NCI-H446 (cell line): ENCODE results near the gene FBXO8.

Experiments used
- DNase-seq, 2 experiments: peaks; one replicate each; lab custom pipeline; 2025; lab: John Stamatoyannopoulos, UW

The FBXO8 gene

GRCh38 chr4:174244441-174244840 lies 39.0 kb downstream of the FBXO8 start:
- no peak for DNase-seq

- DNase-seq = no peak
Measured at GRCh38 chr4:174241162-174241561, 42.3 kb downstream of the FBXO8 start.

- DNase-seq = no peak
Measured at GRCh38 chr4:174236359-174236758, 47.1 kb downstream of the FBXO8 start.

GRCh38 chr4:174230680-174231079 lies 52.8 kb downstream of the FBXO8 start:
- DNase-seq = no peak

- no peak for DNase-seq
Measured at GRCh38 chr4:174230148-174230547, 53.3 kb downstream of the FBXO8 start.

- no peak for DNase-seq
Measured at GRCh38 chr4:174228988-174229387, 54.5 kb downstream of the FBXO8 start.

GRCh38 chr4:174225349-174226049 lies 58.0 kb downstream of the FBXO8 start:
- no peak for DNase-seq

- DNase-seq = no peak
Measured at GRCh38 chr4:174224550-174224949, 58.9 kb downstream of the FBXO8 start.

GRCh38 chr4:174222266-174222872 lies 61.1 kb downstream of the FBXO8 start:
- DNase-seq = peak in 1 of 2 experiments; percentile 15

- DNase-seq = no peak
Measured at GRCh38 chr4:174218127-174218790, 65.2 kb downstream of the FBXO8 start.

GRCh38 chr4:174217273-174218126 lies 66.0 kb downstream of the FBXO8 start:
- peak in 1 of 2 experiments; percentile 46 for DNase-seq

- DNase-seq = no peak
Measured at GRCh38 chr4:174216799-174217272, 66.6 kb downstream of the FBXO8 start.

- no peak for DNase-seq
Measured at GRCh38 chr4:174215961-174216680, 67.3 kb downstream of the FBXO8 start.

- DNase-seq = no peak
Measured at GRCh38 chr4:174215057-174215456, 68.4 kb downstream of the FBXO8 start.

GRCh38 chr4:174214101-174214878 lies 69.2 kb downstream of the FBXO8 start:
- DNase-seq = no peak

GRCh38 chr4:174213731-174214100 lies 69.8 kb downstream of the FBXO8 start:
- DNase-seq = no peak

- no peak for DNase-seq
Measured at GRCh38 chr4:174212061-174212460, 71.4 kb downstream of the FBXO8 start.

- no peak for DNase-seq
Measured at GRCh38 chr4:174211622-174212044, 71.8 kb downstream of the FBXO8 start.

GRCh38 chr4:174210952-174211490 lies 72.4 kb downstream of the FBXO8 start:
- no peak for DNase-seq

GRCh38 chr4:174210354-174210753 lies 73.1 kb downstream of the FBXO8 start:
- no peak for DNase-seq
